IgD-negative memory B cell (primary cell): ENCODE data around the gene PI4KA. TPM values are rescaled to one million over a fixed set of nuclear protein-coding genes. Genes with fewer than 3 reads are reported as not detected.

Experiments used
- H3K27ac Mint-ChIP-seq, 3 donors: one replicate each; pipeline ENCODE4 v1.8.0; 2020 to 2022; ENCODE audit warnings: mild to moderate bottlenecking in 3 of 3, mixed read lengths in 3 of 3, moderate library complexity in 1 of 3
- H3K27me3 Mint-ChIP-seq: one replicate; pipeline ENCODE4 v1.8.0; 2021; ENCODE audit warnings: mixed read lengths
- H3K36me3 Mint-ChIP-seq: one replicate; pipeline ENCODE4 v1.8.0; 2020; ENCODE audit warnings: mild to moderate bottlenecking, mixed read lengths
- H3K4me1 Mint-ChIP-seq, 3 donors: one replicate each; pipeline ENCODE4 v1.8.0; 2020 to 2022; ENCODE audit warnings: mixed read lengths in 3 of 3, mild to moderate bottlenecking in 1 of 3
- H3K4me3 Mint-ChIP-seq, 4 donors: one replicate each; pipeline ENCODE4 v1.8.0; 2020 to 2022; ENCODE audit warnings: mild to moderate bottlenecking in 4 of 4, mixed read lengths in 4 of 4, moderate library complexity in 3 of 4
- H3K9me3 Mint-ChIP-seq, 3 donors: one replicate each; pipeline ENCODE4 v1.8.0; 2020 to 2021; ENCODE audit warnings: mixed read lengths in 3 of 3, mild to moderate bottlenecking in 1 of 3
- polyA plus RNA-seq: library from polyadenylated mRNA; unstranded; fragments of 300-500 nt; fragmentation: Illumina TruSeq; gene quantifications from one replicate; pipeline ENCODE4 v1.2.3, GENCODE V29; 2021

Gene PI4KA
- polyA plus RNA-seq, 1 donor from 2014 or later: 43.4 TPM

GRCh38 chr22:20803696-20804324, 54.8 kb downstream of the PI4KA start:
- Mint-ChIP-seq H3K27me3 (no peaks in the 10 kb centered on the region), H3K9me3 (no peaks in the 10 kb centered on the region), H3K36me3 (peaks cover 5% of the 10 kb centered on the region), H3K27ac (no peak overlapping the region), H3K4me3 (no peak overlapping the region), H3K4me1 (peaks cover 2% of the 10 kb centered on the region in 3 donors)

GRCh38 chr22:20802922-20803553, 55.6 kb downstream of the PI4KA start:
- Mint-ChIP-seq H3K27ac (no peak overlapping the region), H3K4me3 (no peak overlapping the region), H3K4me1 (peaks cover 0 to 3% (median 0%) of the 10 kb centered on the region in 3 donors), H3K27me3 (no peaks in the 10 kb centered on the region), H3K9me3 (no peaks in the 10 kb centered on the region), H3K36me3 (peaks cover 5% of the 10 kb centered on the region)

GRCh38 chr22:20802452-20802851, 56.2 kb downstream of the PI4KA start:
- Mint-ChIP-seq H3K36me3 (peaks cover 5% of the 10 kb centered on the region), H3K4me3 (no peak overlapping the region), H3K27me3 (no peaks in the 10 kb centered on the region), H3K27ac (no peak overlapping the region), H3K4me1 (peaks cover 0 to 3% (median 0%) of the 10 kb centered on the region in 3 donors), H3K9me3 (no peaks in the 10 kb centered on the region)

- H3K4me3 Mint-ChIP-seq: no peak overlapping the region
- no peaks in the 10 kb centered on the region for H3K9me3 Mint-ChIP-seq
- peaks cover 6% of the 10 kb centered on the region for H3K36me3 Mint-ChIP-seq
- no peak overlapping the region for H3K27ac Mint-ChIP-seq
- H3K4me1 Mint-ChIP-seq: peaks cover 0 to 3% (median 0%) of the 10 kb centered on the region in 3 donors
- no peaks in the 10 kb centered on the region for H3K27me3 Mint-ChIP-seq
Measured at GRCh38 chr22:20799449-20799848, 59.2 kb downstream of the PI4KA start.

- no peak overlapping the region for H3K27ac Mint-ChIP-seq
- H3K4me3 Mint-ChIP-seq: no peak overlapping the region
- no peaks in the 10 kb centered on the region for H3K27me3 Mint-ChIP-seq
- H3K36me3 Mint-ChIP-seq: peaks cover 6% of the 10 kb centered on the region
- peaks cover 0 to 3% (median 0%) of the 10 kb centered on the region in 3 donors for H3K4me1 Mint-ChIP-seq
- no peaks in the 10 kb centered on the region for H3K9me3 Mint-ChIP-seq
Measured at GRCh38 chr22:20798974-20799373, 59.6 kb downstream of the PI4KA start.

- no peaks in the 10 kb centered on the region for H3K27me3 Mint-ChIP-seq
- H3K9me3 Mint-ChIP-seq: no peaks in the 10 kb centered on the region
- H3K36me3 Mint-ChIP-seq: peaks cover 6% of the 10 kb centered on the region
- H3K4me3 Mint-ChIP-seq: no peak overlapping the region
- peaks cover 0 to 3% (median 0%) of the 10 kb centered on the region in 3 donors for H3K4me1 Mint-ChIP-seq
- H3K27ac Mint-ChIP-seq: peak overlapping the region in 1 of 3 donors; percentile 59
Measured at GRCh38 chr22:20798218-20798617, 60.4 kb downstream of the PI4KA start.

GRCh38 chr22:20796731-20797130, 61.9 kb downstream of the PI4KA start:
- peaks cover 0 to 3% (median 0%) of the 10 kb centered on the region in 3 donors for H3K4me1 Mint-ChIP-seq
- H3K36me3 Mint-ChIP-seq: peaks cover 6% of the 10 kb centered on the region
- H3K4me3 Mint-ChIP-seq: no peak overlapping the region
- no peaks in the 10 kb centered on the region for H3K9me3 Mint-ChIP-seq
- H3K27me3 Mint-ChIP-seq: no peaks in the 10 kb centered on the region
- H3K27ac Mint-ChIP-seq: no peak overlapping the region

- Mint-ChIP-seq H3K4me1 (peaks cover 0 to 3% (median 0%) of the 10 kb centered on the region in 3 donors), H3K36me3 (peaks cover 5% of the 10 kb centered on the region), H3K4me3 (peak overlapping the region in 1 of 4 donors; percentile 74)
Measured at GRCh38 chr22:20794650-20795413, 63.8 kb downstream of the PI4KA start.

GRCh38 chr22:20793748-20794649, 64.6 kb downstream of the PI4KA start:
- Mint-ChIP-seq H3K4me3 (no peak overlapping the region), H3K27ac (no peak overlapping the region), H3K36me3 (peaks cover 3% of the 10 kb centered on the region)

More at GRCh38 chr22:20794650-20795413, 63.8 kb downstream of the PI4KA start:
- Mint-ChIP-seq H3K9me3 (no peaks in the 10 kb centered on the region), H3K27ac (no peak overlapping the region), H3K27me3 (no peaks in the 10 kb centered on the region)

GRCh38 chr22:20792966-20793728, 65.5 kb downstream of the PI4KA start:
- H3K4me3 Mint-ChIP-seq: no peak overlapping the region

More at GRCh38 chr22:20793748-20794649, 64.6 kb downstream of the PI4KA start:
- H3K27me3 Mint-ChIP-seq: no peaks in the 10 kb centered on the region
- H3K4me1 Mint-ChIP-seq: peaks cover 0 to 3% (median 0%) of the 10 kb centered on the region in 3 donors
- H3K9me3 Mint-ChIP-seq: no peaks in the 10 kb centered on the region

GRCh38 chr22:20792221-20792965, 66.2 kb downstream of the PI4KA start:
- peak overlapping the region in 1 of 3 donors; percentile 31 for H3K27ac Mint-ChIP-seq
- peaks cover 5% of the 10 kb centered on the region for H3K36me3 Mint-ChIP-seq
- H3K4me1 Mint-ChIP-seq: no peaks in the 10 kb centered on the region
- no peaks in the 10 kb centered on the region for H3K9me3 Mint-ChIP-seq
- H3K27me3 Mint-ChIP-seq: no peaks in the 10 kb centered on the region
- no peak overlapping the region for H3K4me3 Mint-ChIP-seq

More at GRCh38 chr22:20792966-20793728, 65.5 kb downstream of the PI4KA start:
- peaks cover 7% of the 10 kb centered on the region for H3K36me3 Mint-ChIP-seq
- no peaks in the 10 kb centered on the region for H3K9me3 Mint-ChIP-seq
- H3K27me3 Mint-ChIP-seq: no peaks in the 10 kb centered on the region
- H3K27ac Mint-ChIP-seq: no peak overlapping the region
- H3K4me1 Mint-ChIP-seq: no peaks in the 10 kb centered on the region

GRCh38 chr22:20788627-20789344, 69.8 kb downstream of the PI4KA start:
- H3K36me3 Mint-ChIP-seq: peaks cover 5% of the 10 kb centered on the region
- H3K4me3 Mint-ChIP-seq: no peak overlapping the region

More at GRCh38 chr22:20788627-20789344, 69.8 kb downstream of the PI4KA start:
- Mint-ChIP-seq H3K27ac (no peak overlapping the region), H3K4me1 (peaks cover 6 to 9% (median 6%) of the 10 kb centered on the region in 3 donors), H3K27me3 (no peaks in the 10 kb centered on the region), H3K9me3 (no peaks in the 10 kb centered on the region)
